GM12801 (cell line): ENCODE data around the gene NOP53.

Experiments used
- TF ChIP-seq, protein P1 (sequence below): IDR thresholded peaks from one replicate; pipeline ENCODE4 v1.5.1; 2011; ENCODE audit warnings: control low read depth; ENCODE audit not compliant: insufficient read length; ENCODE audit errors: extremely low read depth

NOP53 gene

GRCh38 chr19:47781590-47782262 lies 36.4 kb downstream of the NOP53 start:
- TF ChIP-seq, protein P1, sequence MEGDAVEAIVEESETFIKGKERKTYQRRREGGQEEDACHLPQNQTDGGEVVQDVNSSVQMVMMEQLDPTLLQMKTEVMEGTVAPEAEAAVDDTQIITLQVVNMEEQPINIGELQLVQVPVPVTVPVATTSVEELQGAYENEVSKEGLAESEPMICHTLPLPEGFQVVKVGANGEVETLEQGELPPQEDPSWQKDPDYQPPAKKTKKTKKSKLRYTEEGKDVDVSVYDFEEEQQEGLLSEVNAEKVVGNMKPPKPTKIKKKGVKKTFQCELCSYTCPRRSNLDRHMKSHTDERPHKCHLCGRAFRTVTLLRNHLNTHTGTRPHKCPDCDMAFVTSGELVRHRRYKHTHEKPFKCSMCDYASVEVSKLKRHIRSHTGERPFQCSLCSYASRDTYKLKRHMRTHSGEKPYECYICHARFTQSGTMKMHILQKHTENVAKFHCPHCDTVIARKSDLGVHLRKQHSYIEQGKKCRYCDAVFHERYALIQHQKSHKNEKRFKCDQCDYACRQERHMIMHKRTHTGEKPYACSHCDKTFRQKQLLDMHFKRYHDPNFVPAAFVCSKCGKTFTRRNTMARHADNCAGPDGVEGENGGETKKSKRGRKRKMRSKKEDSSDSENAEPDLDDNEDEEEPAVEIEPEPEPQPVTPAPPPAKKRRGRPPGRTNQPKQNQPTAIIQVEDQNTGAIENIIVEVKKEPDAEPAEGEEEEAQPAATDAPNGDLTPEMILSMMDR, result no peak

DNA sequence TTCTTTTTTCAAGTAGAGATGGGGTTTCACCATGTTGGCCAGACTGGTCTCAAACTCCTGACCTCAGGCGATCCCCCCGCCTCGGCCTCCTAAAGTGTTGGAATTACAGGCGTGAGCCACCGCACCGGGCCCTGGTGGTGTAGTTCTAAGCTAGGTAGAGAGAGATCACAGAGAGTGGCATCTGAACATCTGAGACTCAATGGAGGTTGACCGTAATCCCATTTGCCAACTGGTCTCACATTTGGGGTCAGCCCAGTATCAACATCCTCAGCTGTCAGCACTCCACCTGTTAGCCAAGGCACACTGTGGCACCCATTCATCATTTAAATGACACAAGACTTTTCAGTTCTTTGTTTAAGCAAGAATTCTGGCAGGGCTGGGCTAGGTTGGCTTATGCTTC lies 41.2 kb downstream of the NOP53 start:
- TF ChIP-seq, protein P1, result no peak

DNA sequence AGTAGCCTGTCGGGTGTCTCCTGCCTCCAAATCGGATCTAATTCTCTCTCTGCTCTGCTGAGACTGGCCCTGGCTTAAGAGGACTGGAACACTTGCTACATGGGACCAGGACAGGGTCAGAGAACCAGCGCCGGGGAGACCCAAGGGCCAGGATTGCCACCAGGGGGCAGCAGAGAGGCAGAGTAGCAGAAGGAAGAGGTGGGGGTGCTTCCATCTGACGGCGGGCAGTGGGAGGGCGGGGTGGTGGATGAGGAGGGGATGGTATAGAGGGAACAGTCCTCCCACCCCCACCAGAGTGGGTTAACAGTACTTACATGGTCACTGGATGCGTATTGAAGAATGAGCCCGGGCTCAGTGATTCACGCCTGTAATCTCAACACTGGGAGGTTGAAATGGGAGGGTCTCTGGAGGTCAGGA lies 45.1 kb downstream of the NOP53 start:
- TF ChIP-seq, protein P1, result no peak

GRCh38 chr19:47792616-47793015 lies 47.3 kb downstream of the NOP53 start:
- TF ChIP-seq, protein P1, result no peak

- TF ChIP-seq, protein P1, result no peak
These were observed 49.2 kb downstream of the NOP53 start for GRCh38 chr19:47794526-47794925.

DNA sequence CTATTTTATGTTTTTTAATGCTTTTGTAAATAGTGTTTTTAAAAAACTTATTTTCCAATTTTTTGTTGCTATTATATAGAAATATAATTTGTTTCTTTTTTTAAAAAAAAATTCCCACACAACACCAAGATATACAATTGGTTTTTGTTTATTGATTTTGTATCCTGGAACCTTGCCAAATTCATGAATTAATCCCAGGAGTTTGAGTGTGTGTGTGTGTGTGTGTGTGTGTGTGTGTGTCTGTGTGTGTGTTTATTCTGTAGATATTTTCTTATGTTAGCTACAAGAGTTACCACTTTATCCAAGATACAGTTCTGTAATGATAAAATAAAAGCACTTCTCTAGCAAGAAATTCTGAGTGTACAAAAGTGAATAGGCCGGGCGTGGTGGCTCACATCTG lies 51.4 kb downstream of the NOP53 start:
- TF ChIP-seq, protein P1, result no peak

DNA sequence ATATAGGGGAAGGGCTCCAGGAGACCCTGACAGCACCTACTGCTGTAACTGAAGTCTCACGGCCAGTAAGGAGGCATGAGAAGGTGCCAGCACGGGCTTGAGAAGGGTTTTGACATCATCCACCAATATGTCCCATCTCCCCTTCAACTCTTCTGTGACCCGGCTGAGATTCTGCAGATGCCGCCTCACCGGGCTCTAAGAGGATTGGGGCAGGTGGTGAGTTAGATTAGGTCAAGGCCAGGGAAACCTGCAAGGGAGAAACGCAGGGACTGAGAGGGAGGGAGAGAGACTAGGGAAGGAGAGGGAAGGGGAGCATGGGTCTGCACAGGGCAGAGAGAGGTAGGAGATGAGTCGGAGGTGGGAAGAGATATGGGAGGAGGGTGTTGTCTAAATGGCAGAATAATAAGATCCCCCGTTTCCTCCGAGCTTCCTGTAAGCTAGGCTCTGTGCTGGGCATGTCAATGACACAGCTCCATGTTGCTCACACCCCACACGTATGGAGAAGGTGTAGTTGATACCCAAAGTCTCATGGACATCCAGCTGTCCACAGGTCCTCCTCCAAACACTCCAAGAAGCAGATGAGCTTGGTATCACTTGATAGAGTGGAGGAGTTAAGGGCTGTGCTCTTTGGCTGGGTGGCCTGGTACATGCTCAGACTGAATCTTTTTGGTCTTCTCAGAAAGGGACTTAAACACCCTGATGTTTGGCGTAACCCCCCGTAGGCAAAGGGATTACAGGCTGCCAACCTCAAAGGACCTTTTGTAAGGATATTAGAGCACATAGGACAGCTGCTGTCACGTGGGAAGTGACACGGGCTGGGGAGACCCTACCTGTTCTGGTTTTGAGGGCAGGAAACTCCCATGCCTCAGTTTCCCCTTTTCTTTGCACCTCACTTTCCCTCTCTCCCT lies 52.9 kb downstream of the NOP53 start:
- TF ChIP-seq, protein P1, result no peak
